Activated CD4-positive, CD25-positive, alpha-beta regulatory T cell treated with anti-CD3 and anti-CD28 coated beads, Interleukin-2, amount 50 U/mL, for 16 hours (primary cell): ENCODE data around the gene KIAA1755.

Source experiments
- DNase-seq: peaks from one replicate; pipeline ENCODE4 v3.0.0-alpha.2; 2020; ENCODE audit warnings: low read depth, low spot score

KIAA1755 gene

GRCh38 chr20:38260378-38261053, at the start of gene KIAA1755:
KIAA1755 (minus strand) TSS chr20:38260735; CDS start chr20:38260500, 235 bp downstream.
- no peak for DNase-seq

- DNase-seq, result no peak
Observed at GRCh38 chr20:38308447-38308846, 47.9 kb upstream of the KIAA1755 start.

- no peak for DNase-seq
Observed at GRCh38 chr20:38308047-38308438, 47.5 kb upstream of the KIAA1755 start.

GRCh38 chr20:38307371-38308046, 47.0 kb upstream of the KIAA1755 start:
- DNase-seq, result no peak

GRCh38 chr20:38306379-38306778, 45.8 kb upstream of the KIAA1755 start:
- no peak for DNase-seq

- no peak for DNase-seq
Observed at GRCh38 chr20:38305541-38305940, 45.0 kb upstream of the KIAA1755 start.

GRCh38 chr20:38304845-38305447, 44.4 kb upstream of the KIAA1755 start:
- DNase-seq, result no peak

GRCh38 chr20:38303908-38304379, 43.4 kb upstream of the KIAA1755 start, which contains the start of gene BPI:
BPI (plus strand) TSS chr20:38304156; CDS start chr20:38304224, 68 bp downstream.
- DNase-seq, result no peak

- no peak for DNase-seq
Observed at GRCh38 chr20:38302786-38303185, 42.3 kb upstream of the KIAA1755 start.

GRCh38 chr20:38301309-38301708, 40.8 kb upstream of the KIAA1755 start:
- DNase-seq, result no peak

GRCh38 chr20:38300438-38300837, 39.9 kb upstream of the KIAA1755 start:
- DNase-seq, result no peak

- DNase-seq, result no peak
Observed at GRCh38 chr20:38299963-38300362, 39.4 kb upstream of the KIAA1755 start.

- no peak for DNase-seq
Observed at GRCh38 chr20:38298768-38299288, 38.3 kb upstream of the KIAA1755 start.

- no peak for DNase-seq
Observed at GRCh38 chr20:38297916-38298674, 37.6 kb upstream of the KIAA1755 start.

GRCh38 chr20:38296433-38296832, 35.9 kb upstream of the KIAA1755 start:
- DNase-seq, result no peak

GRCh38 chr20:38295811-38296210, 35.3 kb upstream of the KIAA1755 start:
- DNase-seq, result no peak

GRCh38 chr20:38294076-38294591, 33.6 kb upstream of the KIAA1755 start:
- DNase-seq, result no peak

- no peak for DNase-seq
Observed at GRCh38 chr20:38293491-38294065, 33.0 kb upstream of the KIAA1755 start.

- DNase-seq, result no peak
Observed at GRCh38 chr20:38291966-38292365, 31.4 kb upstream of the KIAA1755 start.

GRCh38 chr20:38290829-38291814, 30.6 kb upstream of the KIAA1755 start:
- no peak for DNase-seq
